ENCODE results near the gene DSC2.
"Not testable (repeated sequence)": the region's sequence is repeated elsewhere in the genome, so short reads cannot be mapped to it uniquely, and the experiment has no call there.

Gene DSC2

DNA sequence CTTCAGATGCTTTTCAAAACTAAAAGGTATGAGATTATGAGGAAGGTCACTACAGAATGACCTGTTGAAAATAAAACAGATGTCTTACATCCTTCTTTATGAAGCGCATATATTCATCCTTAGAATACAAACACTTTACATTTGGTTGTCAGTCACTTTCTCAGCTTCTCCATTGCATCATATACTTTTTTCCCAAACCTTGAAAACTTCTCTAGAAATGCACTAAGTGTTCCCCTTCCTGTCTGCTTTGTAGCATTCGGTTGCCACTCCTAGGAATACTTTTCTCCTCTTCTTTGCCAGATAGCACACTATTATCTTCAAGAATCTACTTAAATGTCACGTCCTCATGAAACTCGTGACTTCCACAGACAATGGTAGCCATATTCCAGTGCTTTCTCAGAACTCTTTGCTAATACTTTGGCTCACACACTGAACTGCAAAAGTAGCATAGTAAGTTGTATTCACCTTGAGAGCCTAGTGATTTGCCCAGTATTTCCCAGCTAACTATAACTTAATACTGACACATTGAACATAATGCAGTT is 32.8 kb upstream of the DSC2 start:
- TF ChIP-seq, protein P1, sequence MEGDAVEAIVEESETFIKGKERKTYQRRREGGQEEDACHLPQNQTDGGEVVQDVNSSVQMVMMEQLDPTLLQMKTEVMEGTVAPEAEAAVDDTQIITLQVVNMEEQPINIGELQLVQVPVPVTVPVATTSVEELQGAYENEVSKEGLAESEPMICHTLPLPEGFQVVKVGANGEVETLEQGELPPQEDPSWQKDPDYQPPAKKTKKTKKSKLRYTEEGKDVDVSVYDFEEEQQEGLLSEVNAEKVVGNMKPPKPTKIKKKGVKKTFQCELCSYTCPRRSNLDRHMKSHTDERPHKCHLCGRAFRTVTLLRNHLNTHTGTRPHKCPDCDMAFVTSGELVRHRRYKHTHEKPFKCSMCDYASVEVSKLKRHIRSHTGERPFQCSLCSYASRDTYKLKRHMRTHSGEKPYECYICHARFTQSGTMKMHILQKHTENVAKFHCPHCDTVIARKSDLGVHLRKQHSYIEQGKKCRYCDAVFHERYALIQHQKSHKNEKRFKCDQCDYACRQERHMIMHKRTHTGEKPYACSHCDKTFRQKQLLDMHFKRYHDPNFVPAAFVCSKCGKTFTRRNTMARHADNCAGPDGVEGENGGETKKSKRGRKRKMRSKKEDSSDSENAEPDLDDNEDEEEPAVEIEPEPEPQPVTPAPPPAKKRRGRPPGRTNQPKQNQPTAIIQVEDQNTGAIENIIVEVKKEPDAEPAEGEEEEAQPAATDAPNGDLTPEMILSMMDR (IDR thresholded peaks at IDR 0.05; ENCODE audit: low read depth, low read length), result no peak
- H3K4me3 ChIP-seq (ENCODE audit: low read depth, low read length), result no peak overlapping the region
- in situ Hi-C loops (cut with HindIII; ENCODE audit: low sequenced_read_pairs), result no loop called here
- DNase-seq (ENCODE audit: low read depth, low spot score), result no peak

DNA sequence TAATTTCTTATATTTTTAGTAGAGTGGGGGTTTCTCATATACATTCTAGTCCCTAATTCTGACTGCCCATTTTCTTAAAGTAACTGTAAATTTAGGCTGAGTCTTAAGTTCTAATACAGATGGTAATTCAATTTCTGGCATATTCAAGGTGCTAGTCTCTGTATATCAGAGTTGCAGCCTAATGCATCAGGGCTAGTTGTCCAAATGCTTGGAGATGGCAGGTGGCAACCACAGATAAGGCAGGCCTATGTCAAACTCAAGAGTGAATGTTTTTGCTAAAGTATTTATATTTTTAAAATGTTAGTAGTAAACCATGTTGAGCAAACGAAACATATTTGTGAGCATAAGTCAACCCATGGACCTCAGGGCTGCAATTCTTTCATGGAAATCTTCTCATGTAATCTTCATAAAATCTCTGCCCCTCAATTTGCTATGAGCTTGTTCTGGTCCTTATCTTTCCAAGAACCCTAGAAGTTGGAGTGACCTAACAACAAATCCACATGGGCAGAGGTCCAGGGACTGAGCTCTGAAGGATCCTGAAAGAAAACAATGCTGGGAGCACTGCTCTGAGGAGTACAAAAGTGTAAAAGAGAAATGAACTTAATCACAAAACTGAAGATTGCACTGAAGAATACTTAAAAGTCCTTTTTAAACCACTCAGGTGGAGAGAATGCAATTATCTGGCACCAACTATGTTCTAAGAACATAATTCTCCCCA is 27.3 kb upstream of the DSC2 start:
- in situ Hi-C loops (cut with HindIII; ENCODE audit: low sequenced_read_pairs), result no loop called here
- TF ChIP-seq, protein P1 (IDR thresholded peaks at IDR 0.05; ENCODE audit: low read depth, low read length), result no peak
- H3K4me3 ChIP-seq (ENCODE audit: low read depth, low read length), result no peak overlapping the region
- DNase-seq (ENCODE audit: low read depth, low spot score), result no peak

DNA sequence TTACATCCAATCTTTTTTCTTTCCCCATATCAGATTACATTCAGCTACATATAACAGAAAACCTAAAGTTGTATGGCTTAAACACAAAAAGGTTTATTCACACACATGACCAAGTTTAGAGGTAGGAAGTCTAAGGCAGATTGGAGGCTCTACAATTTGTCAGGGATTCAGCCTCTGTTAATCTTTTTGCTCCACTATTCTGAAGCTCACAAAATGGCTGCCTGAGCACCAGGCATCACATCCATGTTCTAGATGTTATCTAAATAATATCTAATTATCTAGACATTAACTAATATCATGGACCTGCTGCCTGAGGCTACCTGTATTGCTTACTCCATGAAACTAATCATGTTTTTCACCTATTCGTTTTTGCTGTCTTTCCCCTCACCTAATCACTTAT is 23.7 kb upstream of the DSC2 start:
- no peak overlapping the region for H3K4me3 ChIP-seq (ENCODE audit: low read depth, low read length)
- in situ Hi-C loops (cut with HindIII; ENCODE audit: low sequenced_read_pairs), result no loop called here
- DNase-seq (ENCODE audit: low read depth, low spot score), result no peak
- TF ChIP-seq, protein P1 (IDR thresholded peaks at IDR 0.05; ENCODE audit: low read depth, low read length), result no peak

DNA sequence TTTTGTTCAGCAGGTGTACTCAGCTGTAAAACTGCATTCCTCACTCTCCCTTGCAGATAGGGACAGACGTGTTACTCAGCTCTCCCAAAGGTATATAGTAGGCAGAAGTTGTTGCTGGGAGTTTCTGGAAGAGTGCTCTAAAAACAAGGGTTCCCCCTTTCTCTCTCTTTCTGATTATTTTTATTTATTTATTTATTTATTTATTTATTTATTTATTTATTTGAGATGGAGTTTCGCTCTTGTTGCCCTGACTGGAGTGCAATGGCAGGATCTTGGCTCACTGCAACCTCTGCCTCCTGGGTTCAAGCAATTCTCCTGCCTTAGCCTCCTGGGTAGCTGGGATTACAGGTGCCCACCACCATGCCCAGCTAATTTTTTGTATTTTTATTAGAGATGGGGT is 20.9 kb upstream of the DSC2 start:
- in situ Hi-C loops (cut with HindIII; ENCODE audit: low sequenced_read_pairs); DNase-seq (ENCODE audit: low read depth, low spot score); H3K4me3 ChIP-seq (ENCODE audit: low read depth, low read length): not testable (repeated sequence)

DNA sequence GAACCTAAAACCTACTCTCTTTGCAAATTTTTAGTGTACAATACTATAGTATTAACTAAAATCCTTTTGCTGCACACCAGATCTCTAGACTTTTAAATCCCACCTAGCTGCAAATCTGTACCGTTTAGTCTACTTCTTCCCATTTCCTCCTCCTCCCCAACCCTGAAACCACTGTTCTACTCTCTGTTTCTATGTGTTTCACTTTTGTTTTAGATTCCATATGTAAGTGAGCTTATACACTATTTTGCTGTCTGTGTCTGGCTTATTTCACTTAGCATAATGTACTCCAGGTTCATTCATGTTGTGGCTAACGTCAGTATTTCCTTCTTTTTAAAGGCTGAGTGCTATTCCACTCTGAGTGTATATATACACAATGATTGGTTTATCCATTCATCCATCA is 18.4 kb upstream of the DSC2 start:
- no peak for DNase-seq (ENCODE audit: low read depth, low spot score)
- in situ Hi-C loops (cut with HindIII; ENCODE audit: low sequenced_read_pairs), result no loop called here
- no peak overlapping the region for H3K4me3 ChIP-seq (ENCODE audit: low read depth, low read length)
- TF ChIP-seq, protein P1 (IDR thresholded peaks at IDR 0.05; ENCODE audit: low read depth, low read length), result no peak

DNA sequence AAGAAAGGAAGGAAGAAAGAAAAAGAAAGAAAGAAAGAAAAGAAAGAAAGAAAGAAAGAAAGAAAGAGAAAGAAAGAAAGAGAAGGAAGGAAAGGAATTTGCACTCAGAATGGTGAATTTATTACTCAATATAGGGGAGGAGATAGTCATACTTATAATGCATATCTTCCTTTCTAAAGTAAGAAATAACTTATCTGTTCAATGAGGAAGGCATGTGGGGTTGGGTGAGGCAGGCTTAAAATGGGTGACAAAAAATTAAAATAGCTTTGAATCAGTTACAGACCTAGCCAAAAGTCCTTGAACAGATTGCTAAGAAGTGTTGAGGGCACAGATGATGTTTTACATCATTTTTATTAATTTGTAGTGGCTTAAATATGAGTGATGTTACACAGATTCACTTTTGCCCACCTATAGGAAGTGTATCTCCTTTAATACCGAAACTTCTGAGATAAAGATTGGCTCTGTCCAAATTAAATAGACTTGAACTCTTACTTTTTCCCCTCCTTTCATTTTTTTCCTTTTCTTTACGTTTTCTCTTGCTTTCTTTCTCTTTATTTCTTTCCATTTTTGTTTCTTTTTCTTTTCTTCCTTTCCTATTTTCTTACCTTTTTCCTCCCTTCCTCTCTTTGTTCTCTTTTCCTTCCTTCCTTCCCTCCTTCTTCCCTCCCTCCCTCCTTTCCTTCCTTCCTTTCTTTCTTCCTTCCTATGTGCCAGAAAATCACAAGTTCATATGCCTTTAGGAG is 14.8 kb upstream of the DSC2 start:
- TF ChIP-seq, protein P1 (IDR thresholded peaks at IDR 0.05; ENCODE audit: low read depth, low read length), result no peak
- DNase-seq (ENCODE audit: low read depth, low spot score), result no peak
- no peak overlapping the region for H3K4me3 ChIP-seq (ENCODE audit: low read depth, low read length)
- in situ Hi-C loops (cut with HindIII; ENCODE audit: low sequenced_read_pairs), result no loop called here

DNA sequence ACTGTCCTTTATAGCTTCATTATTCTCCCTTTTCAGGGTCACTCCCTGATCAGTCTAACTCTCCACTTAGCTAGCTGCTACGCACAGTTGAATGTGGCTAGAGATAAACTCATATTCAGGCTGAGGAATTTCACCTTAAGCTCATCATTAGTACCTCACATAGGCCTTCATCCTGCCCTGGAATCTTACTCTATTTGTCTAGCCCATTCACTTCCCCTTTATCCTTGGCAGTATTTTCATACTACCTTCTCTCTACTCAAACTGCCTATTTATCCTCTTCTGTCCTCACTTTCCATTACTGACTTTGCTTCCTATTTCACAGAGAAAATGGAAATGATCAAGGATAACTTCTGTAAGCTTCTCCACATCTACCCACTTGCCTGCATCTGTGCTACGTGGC is 10.6 kb upstream of the DSC2 start:
- TF ChIP-seq, protein P1 (IDR thresholded peaks at IDR 0.05; ENCODE audit: low read depth, low read length), result no peak
- in situ Hi-C loops (cut with HindIII; ENCODE audit: low sequenced_read_pairs), result no loop called here
- H3K4me3 ChIP-seq (ENCODE audit: low read depth, low read length), result no peak overlapping the region
- no peak for DNase-seq (ENCODE audit: low read depth, low spot score)

All from astrocyte of the spinal cord (primary cell).